ENCODE measurements around the gene PYGO2. TPM values are rescaled to one million over a fixed set of nuclear protein-coding genes. Genes with fewer than 3 reads are reported as not detected.

The PYGO2 gene
- total and polyA plus RNA-seq, 7 donors: 13.6 to 26.9 (median 16.8) TPM

GRCh38 chr1:154926201-154926600, 35.4 kb downstream of the PYGO2 start:
- Histone ChIP-seq H3K27ac (no peak overlapping the region), H3K36me3 (peaks cover 23 to 85% (median 30%) of the 10 kb centered on the region in 4 donors), H3K9me3 (no peaks in the 10 kb centered on the region), H3K4me3 (no peak overlapping the region), H3K4me1 (no peaks in the 10 kb centered on the region), H3K27me3 (no peaks in the 10 kb centered on the region)
- TF ChIP-seq, protein P1, sequence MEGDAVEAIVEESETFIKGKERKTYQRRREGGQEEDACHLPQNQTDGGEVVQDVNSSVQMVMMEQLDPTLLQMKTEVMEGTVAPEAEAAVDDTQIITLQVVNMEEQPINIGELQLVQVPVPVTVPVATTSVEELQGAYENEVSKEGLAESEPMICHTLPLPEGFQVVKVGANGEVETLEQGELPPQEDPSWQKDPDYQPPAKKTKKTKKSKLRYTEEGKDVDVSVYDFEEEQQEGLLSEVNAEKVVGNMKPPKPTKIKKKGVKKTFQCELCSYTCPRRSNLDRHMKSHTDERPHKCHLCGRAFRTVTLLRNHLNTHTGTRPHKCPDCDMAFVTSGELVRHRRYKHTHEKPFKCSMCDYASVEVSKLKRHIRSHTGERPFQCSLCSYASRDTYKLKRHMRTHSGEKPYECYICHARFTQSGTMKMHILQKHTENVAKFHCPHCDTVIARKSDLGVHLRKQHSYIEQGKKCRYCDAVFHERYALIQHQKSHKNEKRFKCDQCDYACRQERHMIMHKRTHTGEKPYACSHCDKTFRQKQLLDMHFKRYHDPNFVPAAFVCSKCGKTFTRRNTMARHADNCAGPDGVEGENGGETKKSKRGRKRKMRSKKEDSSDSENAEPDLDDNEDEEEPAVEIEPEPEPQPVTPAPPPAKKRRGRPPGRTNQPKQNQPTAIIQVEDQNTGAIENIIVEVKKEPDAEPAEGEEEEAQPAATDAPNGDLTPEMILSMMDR (IDR thresholded peaks at IDR 0.05): no peak
- no peak for TF ChIP-seq POLR2A (IDR thresholded peaks at IDR 0.05)
- TF ChIP-seq EP300 (IDR thresholded peaks at IDR 0.05): no peak
- no peak for TF ChIP-seq POLR2AphosphoS5 (IDR thresholded peaks at IDR 0.05)
- intact Hi-C loops (cut with DNase I): no loop called here
- no peak for DNase-seq
- WGBS, 2 donors: 88 to 94% methylated on average over 13 of the region's 13 CpGs

- no peak overlapping the region for H3K27ac ChIP-seq
- TF ChIP-seq EP300 (IDR thresholded peaks at IDR 0.05): no peak
- no peak for TF ChIP-seq POLR2A (IDR thresholded peaks at IDR 0.05)
- TF ChIP-seq, protein P1 (IDR thresholded peaks at IDR 0.05): no peak
- no peak for TF ChIP-seq POLR2AphosphoS5 (IDR thresholded peaks at IDR 0.05)
- no peak for DNase-seq
- 83 to 90% methylated on average over 3 of the region's 3 CpGs for WGBS, 2 donors
- no peaks in the 10 kb centered on the region for H3K4me1 ChIP-seq
- H3K4me3 ChIP-seq: no peak overlapping the region
- intact Hi-C loops (cut with DNase I): no loop called here
- no peaks in the 10 kb centered on the region for H3K9me3 ChIP-seq
- H3K27me3 ChIP-seq: no peaks in the 10 kb centered on the region
- peaks cover 23 to 78% (median 30%) of the 10 kb centered on the region in 4 donors for H3K36me3 ChIP-seq
Measured at GRCh38 chr1:154925335-154926170, 36.0 kb downstream of the PYGO2 start.

- Histone ChIP-seq H3K4me1 (no peaks in the 10 kb centered on the region), H3K36me3 (peaks cover 23 to 61% (median 30%) of the 10 kb centered on the region in 4 donors), H3K27ac (no peak overlapping the region), H3K9me3 (no peaks in the 10 kb centered on the region), H3K27me3 (no peaks in the 10 kb centered on the region), H3K4me3 (no peak overlapping the region)
- no peak for TF ChIP-seq POLR2AphosphoS5 (IDR thresholded peaks at IDR 0.05)
- TF ChIP-seq, protein P1 (IDR thresholded peaks at IDR 0.05): no peak
- TF ChIP-seq POLR2A (IDR thresholded peaks at IDR 0.05): no peak
- no peak for TF ChIP-seq EP300 (IDR thresholded peaks at IDR 0.05)
- no peak for DNase-seq
- 94 to 96% methylated on average over 3 of the region's 3 CpGs for WGBS, 2 donors
- intact Hi-C loops (cut with DNase I): no loop called here
Measured at GRCh38 chr1:154923695-154924094, 37.9 kb downstream of the PYGO2 start.

- DNase-seq: no peak
- peaks cover 0 to 8% (median 0%) of the 10 kb centered on the region in 4 donors for H3K4me1 ChIP-seq
- WGBS, 2 donors: 88 to 94% methylated on average over 3 of the region's 3 CpGs
Measured at GRCh38 chr1:154913273-154913672, 48.3 kb downstream of the PYGO2 start.

More at GRCh38 chr1:154913273-154913672, 48.3 kb downstream of the PYGO2 start:
- H3K36me3 ChIP-seq: no peaks in the 10 kb centered on the region
- intact Hi-C loops (cut with DNase I): no loop called here
- no peak overlapping the region for H3K4me3 ChIP-seq
- no peaks in the 10 kb centered on the region for H3K27me3 ChIP-seq
- TF ChIP-seq POLR2AphosphoS5 (IDR thresholded peaks at IDR 0.05) (no peak), EP300 (IDR thresholded peaks at IDR 0.05) (no peak), POLR2A (IDR thresholded peaks at IDR 0.05) (no peak)
- TF ChIP-seq, protein P1 (IDR thresholded peaks at IDR 0.05): no peak
- no peaks in the 10 kb centered on the region for H3K9me3 ChIP-seq
- H3K27ac ChIP-seq: no peak overlapping the region

All from sigmoid colon (tissue), 7 donors.